HG02840 (cell line): ENCODE measurements around the gene RIC8B.

Experiments used
- ATAC-seq: cut with Tn5 transposase; IDR thresholded peaks from one replicate; pipeline ENCODE4 v1.9.1; 2021; ENCODE audit warnings: mild to moderate bottlenecking, moderate library complexity, moderate number of reproducible peaks; ENCODE audit not compliant: unreplicated experiment, low FRiP score

The RIC8B gene

GRCh38 chr12:106926657-106927056, 152.2 kb downstream of the RIC8B start:
- no peak for ATAC-seq

GRCh38 chr12:106934277-106934676, 159.8 kb downstream of the RIC8B start:
- no peak for ATAC-seq
